Measurements from ENCODE around the gene XAGE2.

XAGE2 gene

GRCh38 chrX:52424656-52425055, 55.8 kb downstream of the XAGE2 start:
- H3K4me3 ChIP-seq (ENCODE audit: low read length), result no peak overlapping the region
- TF ChIP-seq CTCF (IDR thresholded peaks at IDR 0.05; ENCODE audit: insufficient read depth, low read depth, low read length, missing control alignments), result no peak
- peak; percentile 1 for DNase-seq (ENCODE audit: low read depth)

All from epithelial cell of esophagus (primary cell).